ELF-1 (cell line): ENCODE measurements around the gene EMILIN2.

ENCODE experiments used
- DNase-seq: peaks from one replicate; pipeline ENCODE4 v3.0.0-alpha.2; 2016; ENCODE audit warnings: low read depth, low spot score

The EMILIN2 gene

DNA sequence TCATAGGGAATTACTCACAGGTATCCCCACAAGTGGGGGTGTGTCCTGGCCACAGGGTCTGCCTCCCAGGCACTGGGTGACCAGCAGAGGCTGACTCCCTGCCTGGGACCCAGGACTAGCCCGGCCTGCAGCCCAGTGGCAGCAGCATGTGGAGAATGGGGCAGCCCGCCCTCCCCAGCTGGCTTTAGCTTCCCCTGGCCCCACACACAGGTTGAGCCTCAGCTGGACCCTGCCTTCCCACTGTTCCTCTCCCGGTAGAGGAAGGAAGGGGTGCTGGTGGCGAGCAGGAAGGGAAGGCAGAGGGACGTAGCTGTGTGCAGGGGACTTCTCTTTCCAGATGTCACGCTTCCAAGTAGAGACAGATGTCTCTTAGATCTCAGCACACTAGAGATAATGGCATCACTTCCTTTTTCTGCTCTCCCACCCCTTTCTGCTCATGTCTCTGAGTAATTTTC lies 51.4 kb downstream of the EMILIN2 start:
- no peak for DNase-seq

DNA sequence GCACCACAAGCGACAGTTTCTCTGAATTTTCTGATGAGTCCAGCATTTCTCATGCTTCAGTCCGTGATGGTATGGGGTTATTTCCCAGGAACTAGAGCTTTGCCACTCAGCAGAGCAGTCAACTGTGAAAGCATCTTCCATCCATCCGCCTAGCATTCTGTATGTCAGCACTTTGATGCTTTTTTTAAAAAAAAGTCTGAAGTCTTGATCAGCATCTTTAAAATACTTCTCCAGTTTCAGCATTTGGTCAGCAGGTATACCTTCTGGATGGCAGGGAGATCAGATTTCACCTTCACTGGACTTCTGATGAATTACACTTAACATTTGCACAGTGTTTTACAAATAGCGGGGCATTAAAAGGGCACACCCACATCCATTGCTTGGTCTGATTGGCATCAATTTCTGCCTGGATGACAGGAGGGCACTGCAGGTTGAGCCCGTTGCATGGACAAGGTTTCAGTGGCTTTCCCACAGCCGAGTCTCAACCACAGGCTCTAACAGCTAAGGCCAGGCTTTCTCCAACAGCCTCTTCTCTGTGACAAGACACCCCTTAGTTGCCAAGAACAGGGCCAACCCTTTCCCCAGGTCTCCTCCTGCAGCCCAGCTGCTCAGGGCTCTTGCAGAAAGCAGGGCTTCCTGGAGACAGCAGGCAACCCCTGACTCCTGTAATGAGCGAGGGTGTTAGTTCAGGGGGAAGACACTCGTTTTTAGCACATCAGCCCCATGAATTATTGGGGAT lies 54.0 kb downstream of the EMILIN2 start:
- DNase-seq: no peak

DNA sequence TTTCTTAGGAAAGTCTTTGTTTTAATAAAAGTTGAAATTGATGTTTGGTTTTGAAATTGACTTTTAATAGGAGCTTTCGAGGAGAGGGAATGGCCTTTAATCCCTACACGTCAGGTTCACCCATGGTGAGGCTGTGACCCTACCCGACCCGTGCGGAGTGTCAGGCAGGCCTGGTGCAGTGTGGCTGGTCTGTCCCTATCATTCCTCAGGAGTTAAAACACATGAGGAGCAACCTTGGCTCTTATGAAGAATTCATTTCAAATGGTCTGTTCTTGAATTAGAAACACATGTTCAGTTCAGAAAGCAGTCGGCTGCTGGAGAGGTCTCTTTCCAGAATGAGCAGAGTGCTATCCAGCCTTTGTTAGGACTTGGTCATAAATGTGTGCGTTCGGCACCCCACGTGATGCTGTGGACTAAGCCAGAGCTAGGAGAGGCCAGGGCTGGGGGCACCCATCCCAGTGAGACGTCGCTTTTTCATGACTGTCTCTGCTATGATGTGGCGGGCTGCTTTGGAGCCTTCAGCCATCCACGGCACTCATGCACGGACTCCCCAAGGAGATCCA lies 54.7 kb downstream of the EMILIN2 start:
- DNase-seq: no peak

DNA sequence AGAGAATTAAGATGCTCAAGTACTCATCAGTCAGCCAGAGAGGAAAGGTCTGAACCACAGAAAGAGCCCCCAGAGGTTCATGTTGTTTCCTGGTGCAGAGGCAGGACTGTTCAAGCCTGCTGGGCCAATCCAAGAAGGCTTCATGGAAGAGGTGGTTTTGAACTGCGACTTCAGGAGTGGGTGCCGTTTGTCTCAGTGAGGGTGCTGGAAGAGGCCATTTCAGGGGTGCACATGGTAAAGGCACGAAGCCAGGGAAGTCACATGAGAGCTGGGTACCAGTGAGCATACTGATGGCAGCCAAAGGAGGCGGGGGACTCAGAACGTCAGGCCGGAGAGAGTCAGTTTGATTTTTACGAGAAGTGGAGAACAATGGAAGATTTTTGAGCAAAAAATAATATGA lies 55.5 kb downstream of the EMILIN2 start:
- DNase-seq: no peak

DNA sequence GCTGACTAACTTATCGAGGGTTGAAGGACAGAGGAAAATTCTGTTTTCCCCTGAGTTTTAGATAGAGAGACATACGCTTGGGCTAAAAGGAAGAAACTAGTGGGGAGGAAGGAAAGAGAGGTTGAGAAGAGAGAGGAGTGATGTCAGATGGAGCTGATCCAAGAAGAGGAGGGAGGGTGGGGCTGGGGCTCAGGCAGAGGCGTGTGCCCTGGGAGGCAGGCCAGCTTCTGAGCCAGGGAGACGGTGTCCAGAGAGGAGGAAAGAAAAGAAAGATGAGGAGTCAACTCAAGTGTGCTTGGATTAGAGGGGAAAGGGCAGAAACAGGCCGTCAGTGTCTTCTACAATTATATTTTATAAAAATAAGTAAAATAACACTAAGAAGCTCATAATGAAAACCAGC lies 56.2 kb downstream of the EMILIN2 start:
- DNase-seq: no peak

DNA sequence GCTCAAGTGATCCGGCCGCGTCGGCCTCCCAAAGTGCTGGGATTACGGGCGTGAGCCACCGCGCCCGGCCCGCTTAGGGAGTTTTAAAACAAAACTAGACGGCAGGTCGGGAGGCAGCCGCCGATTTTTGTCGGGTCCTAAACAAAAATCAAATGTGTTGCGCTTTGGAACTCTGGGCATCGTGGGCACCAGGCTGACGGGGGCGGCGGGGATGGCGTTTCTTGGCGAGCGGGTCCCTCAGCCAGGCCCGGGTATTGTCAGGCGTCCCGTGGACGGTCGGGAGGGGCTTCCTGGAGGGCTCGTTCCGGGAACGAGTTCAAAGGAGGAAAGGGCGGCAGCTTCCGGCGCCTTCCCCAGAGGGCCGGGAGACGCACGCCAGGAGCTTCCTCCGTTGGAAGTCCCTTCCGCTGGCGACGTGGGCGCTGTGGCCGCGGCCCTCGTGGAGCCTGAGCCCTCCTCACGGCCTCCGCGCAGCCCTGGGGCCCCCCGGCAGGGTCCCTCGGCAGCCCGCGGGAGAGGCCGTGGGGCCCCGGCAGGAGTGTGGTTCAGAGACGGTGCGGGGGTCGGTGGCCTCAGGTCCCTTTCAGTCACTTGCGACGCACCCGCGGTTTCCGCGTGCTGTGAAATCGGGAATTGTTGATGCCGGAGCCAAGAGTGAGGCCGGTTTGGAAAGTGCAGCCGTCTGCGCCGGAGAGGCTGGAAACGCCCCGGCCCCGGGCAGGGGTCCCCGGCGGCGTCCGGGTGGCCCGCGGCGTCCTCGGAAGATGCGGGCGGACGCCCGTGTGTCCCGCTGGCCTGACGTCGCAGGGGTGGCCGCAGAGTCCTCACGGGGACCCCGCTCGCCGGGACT lies 59.3 kb downstream of the EMILIN2 start:
- DNase-seq: peak; percentile 67

DNA sequence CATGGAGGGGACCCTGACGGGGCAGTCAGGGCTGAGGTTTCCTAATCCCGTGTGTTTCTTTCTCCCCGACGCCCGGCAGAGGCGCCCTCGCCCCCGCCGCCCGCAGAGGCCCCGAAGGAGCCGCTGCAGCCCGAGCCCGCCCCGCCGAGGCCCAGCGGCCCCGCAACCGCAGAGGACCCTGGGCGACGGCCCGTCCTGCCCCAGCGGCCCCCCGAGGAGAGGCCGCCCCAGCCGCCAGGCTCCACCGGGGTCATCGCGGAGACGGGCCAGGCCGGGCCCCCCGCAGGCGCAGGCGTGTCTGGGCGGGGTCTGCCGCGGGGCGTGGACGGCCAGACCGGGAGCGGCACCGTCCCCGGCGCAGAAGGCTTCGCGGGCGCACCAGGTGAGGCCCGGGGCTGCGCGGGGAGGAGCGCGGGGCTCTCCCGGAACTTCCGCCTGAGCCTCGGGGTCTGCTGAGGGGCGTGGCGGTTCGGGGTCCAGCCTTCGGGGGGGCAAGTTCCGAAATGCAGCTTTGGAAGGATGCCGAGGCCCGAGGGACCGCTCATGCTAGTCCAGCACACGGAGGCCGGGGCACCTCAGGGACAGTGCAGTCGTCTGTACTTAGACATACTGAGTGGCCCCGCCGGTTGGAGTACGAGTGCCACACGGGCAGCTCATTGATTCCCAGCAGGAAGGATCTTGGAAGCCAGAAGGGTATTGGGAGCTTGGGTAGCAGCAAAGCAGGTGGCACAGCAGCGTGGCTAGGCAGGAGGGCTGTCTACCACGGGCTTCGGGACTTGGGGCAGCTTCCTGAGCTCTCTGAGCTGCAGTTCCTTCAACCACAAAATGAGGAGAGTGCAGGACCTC lies 60.1 kb downstream of the EMILIN2 start:
- no peak for DNase-seq

DNA sequence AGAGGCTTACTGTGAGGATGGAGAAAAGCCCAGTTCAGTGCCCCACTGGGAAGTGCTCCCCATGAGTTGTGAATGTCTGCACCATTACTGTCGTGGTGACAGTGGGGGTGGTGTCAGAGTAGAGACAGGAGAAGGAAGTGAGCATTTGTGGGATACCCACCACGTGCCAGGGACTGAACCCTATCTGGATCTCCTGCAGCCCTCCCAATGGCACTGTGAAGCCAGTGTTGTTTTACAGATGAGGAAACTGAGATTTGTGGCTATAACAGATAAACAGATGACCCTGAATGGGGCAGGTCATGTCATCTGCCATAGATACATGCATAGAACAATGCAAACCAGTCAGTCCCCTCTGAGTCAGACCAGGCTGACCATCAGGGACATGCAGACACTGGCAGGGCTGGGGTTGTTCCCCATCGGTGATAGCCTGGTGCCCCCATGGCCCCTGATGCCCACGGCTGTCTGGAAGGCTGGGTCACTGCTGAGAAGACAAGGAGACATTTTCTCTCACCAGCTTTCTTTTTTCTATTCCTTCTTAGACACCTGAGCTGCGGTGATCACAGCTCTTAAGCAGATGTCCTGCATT lies 60.8 kb downstream of the EMILIN2 start:
- DNase-seq: no peak

DNA sequence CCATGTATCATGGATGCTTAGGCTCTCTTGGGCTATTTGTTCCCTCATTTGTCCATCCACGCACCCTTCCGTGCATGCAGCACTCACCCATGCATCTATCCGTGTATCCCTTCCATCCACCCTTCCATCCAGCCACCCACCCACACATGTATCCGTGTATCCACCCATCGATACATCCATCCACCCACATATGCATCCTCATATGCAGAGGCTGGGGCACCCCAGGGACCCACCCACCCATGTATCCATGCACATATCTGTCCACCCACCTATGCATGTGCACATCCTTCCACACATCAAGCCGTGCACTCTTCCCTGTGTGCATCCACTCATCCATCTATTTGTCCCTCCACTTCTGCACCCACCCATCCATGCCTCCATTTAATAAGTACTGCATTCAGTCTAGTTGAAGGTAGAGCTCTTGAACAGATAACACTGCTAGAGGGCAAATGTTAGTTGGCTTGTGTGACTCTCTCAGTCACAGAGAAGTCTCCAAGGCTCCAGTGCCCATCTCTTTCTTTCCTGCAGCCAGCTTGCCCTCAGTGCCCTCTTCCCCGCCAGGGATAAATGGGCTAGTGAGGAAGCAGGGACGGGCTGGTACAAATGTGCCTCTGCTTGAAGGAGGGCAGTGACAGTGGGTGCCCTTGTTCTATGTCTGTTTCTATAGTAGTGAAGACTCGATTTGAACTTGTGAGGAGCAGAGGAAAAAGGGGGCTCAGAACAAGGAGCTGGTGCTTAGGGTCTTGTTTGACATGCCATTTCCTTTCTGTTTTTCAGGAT lies 61.5 kb downstream of the EMILIN2 start:
- no peak for DNase-seq

DNA sequence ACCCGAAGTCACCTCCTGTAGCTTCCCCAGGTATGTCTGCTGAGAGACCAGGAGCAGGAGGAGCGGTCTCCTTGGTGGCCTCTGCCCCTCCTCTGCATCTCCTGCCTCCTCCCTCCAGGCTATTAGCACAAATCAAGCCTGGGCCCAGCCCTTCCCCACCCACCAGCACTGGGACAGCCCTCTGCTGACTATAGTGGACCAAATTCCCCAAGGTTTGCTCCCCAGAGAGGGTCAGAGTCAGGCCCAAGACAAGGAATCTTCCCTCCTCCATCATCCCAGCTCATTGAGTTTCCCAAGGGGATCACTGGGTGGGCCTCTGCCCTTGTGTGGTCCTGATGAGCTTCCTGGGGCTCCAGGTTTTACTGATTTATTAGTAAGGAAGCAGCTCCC lies 62.1 kb downstream of the EMILIN2 start:
- DNase-seq: no peak

DNA sequence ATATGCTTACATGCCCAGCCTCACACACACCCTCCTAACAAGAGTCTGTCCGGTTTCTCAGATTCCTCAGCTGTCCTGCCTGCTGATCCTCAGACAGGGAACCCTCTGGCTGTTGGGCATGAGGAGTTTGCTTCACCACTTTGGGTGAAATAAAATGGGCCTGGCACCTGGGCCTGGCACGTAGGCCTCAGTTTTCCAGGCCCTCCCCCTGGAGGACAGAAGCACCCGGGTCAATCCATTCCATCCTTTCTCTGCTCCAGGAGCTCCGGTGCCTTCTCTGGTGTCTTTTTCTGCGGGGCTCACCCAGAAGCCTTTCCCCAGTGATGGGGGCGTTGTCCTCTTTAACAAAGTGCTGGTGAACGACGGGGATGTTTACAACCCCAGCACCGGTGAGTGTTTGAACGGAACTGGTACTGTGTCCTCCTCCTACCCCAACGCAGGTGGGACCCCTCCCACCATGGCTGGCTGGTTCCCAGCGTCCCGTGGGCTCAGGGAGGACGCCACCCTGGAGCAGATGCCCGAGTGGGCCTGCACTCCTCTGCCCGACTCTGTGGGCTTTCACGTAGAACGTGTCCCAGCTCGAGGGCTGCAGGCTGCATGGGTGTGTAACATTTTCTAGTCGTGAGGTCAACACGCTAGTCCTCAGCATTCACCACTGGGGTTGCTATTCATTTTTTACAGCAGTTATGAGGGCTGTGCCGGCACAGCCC lies 62.8 kb downstream of the EMILIN2 start:
- DNase-seq: no peak

DNA sequence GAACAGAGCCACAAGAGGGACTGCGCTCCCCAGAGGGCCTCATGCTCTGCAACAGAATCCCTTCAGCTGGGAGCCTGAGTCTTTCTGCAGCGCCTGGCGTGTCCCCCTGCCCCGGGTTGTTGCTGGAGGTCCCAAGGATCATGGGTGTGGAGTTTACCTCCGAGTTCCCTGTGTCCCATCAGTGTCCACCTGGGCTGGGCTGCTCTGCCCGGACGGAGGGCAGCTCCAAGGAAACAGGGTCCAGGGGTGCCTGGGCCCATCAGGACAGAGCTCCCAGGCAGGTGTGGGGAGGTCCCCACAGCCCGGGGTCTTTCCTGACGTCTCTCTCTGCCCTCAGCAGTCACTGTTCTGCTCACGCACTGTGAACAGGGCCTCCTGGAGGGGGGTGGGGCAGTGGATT lies 63.5 kb downstream of the EMILIN2 start:
- no peak for DNase-seq

DNA sequence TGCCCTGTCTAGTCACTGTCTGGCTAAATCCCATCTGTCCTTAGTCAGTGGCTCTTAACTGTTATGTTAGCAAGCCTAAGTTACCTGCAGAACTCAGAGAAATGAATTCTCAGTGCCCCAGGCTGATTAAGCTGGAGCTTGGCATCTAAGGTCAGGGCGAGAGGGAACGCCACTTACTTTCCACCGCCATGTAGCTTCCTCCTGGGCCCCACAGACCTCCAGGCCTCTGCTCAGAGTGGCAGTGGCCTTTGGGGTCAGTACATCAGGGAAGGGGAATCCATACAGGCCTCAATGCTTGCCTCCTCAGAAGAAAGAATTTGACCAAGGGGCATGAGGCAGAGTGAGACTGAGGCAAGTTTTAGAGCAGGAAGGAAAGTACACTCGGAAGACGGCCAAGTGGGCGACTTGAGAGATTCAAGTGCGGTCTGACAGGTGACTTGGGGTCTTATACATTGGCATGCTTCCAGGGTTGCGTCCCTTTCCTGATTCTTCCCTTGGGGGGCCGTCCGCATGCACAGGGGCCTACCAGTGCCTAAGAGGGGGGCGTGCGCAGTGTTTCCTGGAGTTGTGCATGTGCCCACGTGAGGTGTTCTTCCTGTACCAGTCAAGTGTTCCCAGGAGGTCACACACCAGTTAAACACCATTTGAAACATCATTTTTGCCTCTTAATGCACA lies 64.1 kb downstream of the EMILIN2 start:
- DNase-seq: no peak

DNA sequence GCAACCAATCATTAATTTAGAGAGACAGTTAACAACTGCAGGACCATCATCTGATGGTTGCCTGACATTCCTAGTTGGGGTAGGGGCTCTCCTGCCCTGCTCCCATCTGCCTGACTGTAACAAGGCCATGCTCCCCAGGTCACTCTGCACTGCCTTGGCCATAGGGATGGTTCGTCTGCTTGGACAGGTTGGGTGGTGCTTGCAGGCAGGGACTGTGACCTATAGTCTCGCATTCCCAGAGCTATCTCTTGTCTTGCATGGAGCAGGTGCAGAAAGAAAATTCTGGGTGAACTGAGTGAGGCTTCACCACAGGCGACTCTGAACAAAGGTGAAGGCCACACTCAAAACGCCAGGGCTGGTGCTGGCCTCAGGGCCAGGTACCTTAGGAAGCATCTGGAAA lies 64.7 kb downstream of the EMILIN2 start:
- no peak for DNase-seq

DNA sequence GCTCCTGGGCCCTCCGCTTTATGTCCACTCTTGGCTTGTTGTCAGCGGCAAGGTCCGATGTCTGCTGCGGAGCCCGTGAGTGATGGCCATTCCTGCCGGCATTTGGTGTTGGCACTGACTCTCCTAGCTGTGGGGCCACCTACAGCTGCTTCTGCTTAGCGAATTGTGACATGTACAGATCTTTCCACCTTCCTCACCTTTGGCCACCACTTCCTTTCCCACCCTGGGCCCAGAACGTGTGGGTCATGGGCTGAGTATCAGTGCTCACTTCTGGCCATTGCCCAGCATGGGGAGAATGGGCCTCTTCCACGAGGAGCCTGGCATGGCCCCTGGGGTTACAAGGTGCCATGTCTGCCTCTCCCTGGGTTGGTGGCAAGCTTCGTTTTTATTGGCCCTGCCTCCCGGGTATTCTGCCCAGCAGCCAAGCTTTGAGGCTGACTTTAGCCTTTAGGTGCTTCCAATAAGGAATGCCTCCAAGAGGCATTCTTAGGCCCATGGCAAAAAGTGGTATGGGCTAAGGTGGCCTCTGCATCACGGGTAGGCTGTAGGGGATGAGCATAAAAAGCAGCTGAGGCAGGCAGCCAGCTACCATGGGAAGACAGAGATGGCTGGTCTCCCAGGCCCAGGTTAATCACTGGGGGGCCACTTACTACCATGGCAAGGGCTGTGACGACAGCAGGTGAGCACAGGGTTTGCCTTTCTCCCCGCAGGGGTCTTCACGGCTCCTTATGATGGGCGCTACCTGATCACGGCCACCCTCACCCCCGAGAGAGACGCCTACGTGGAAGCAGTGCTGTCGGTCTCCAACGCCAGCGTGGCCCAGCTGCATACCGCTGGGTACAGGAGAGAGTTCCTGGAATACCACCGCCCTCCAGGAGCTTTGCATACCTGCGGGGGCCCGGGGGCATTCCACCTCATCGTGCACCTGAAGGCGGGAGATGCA lies 65.8 kb downstream of the EMILIN2 start:
- DNase-seq: no peak

DNA sequence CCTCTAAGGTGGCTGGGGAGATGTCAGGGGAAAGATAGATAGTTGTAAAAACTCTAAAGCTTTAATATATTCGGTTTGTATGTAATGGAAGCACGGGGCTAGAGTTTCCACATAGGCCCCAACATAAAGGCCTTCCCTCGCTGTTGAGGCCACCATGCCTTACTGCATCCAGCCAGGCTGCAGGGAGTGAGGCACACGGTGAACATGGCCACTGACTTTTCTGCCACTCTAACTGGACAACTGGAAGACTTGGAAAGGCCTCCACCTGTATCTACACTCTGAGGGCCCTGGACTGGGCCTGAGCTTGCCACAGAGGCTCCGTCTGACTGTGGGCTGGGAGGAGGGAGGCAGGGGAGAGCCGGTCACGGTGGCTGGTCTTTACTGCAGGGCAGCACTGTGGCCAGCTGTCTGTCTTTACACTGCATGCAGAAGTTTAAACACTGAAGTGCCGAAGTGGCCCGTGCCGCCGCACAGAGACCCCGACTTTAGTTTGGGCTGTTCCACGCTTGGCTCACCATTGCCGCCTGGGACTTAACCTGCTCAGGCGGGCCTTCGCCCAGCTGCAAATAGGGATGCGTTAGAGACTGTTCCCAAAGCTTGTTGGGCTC lies 66.7 kb downstream of the EMILIN2 start:
- DNase-seq: no peak

DNA sequence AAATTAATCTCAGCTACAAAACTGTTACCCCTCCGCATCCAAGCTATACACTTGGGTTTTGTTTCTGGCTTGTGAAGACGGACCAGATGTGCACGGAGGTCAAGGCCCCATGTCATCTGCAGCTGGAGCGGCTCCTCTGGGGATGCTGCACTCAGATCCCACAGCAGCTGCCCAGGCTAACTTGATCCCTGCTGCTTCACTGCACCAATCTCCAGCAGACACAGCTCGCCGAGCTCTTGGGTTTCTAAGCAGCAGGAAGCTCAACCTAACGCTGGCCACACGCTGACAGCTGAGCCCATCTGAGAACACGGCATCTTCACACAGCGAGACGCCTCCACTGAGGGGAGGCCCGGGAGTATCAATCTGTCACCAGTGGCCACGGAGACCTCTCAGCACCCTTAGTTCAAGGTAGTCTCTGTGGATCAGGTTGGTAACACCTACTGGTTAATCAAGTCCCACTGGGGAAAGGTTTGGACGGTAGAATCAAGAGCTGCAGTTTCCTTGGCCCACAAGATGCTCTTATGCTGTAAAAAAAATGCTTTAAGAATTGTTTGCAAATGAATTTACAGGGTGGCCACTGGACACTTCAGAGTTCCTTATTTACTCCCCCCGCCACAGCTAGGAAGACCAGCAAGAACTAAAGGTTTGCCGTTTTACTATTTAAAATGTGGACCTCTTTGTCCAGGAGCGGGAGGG lies 67.5 kb downstream of the EMILIN2 start:
- DNase-seq: no peak
